Sigmoid colon (tissue), 7 donors: ENCODE data around the gene S100A6. TPM values are rescaled to one million over a fixed set of nuclear protein-coding genes. Genes with fewer than 3 reads are reported as not detected.

Experiments used
- DNase-seq: peaks from one replicate; pipeline ENCODE4 v3.0.0-alpha.2; 2019
- H3K27ac ChIP-seq, 4 donors: fragments of 200-600 bp; sonication (generic); one replicate each; pipeline ENCODE4 v1.5.1; 2016 to 2019; ENCODE audit warnings: mild to moderate bottlenecking in 1 of 4
- H3K27me3 ChIP-seq, 3 donors: fragments of 200-600 bp; sonication (generic); one replicate each; pipeline ENCODE4 v1.5.1; 2019; ENCODE audit warnings: mild to moderate bottlenecking in 1 of 3
- H3K36me3 ChIP-seq, 4 donors: fragments of 200-600 bp; sonication (generic); one replicate each; pipeline ENCODE4 v1.5.1; 2016 to 2019
- H3K4me1 ChIP-seq, 4 donors: fragments of 200-600 bp; sonication (generic); one replicate each; pipeline ENCODE4 v1.5.1; 2017 to 2019
- H3K4me3 ChIP-seq, 4 donors: fragments of 200-600 bp; sonication (generic); one replicate each; pipeline ENCODE4 v1.5.1; 2017 to 2019; ENCODE audit warnings: mild to moderate bottlenecking in 2 of 4, moderate library complexity in 1 of 4
- H3K9me3 ChIP-seq, 4 donors: fragments of 200-600 bp in 3 of 4; sonication (generic) in 3 of 4; one replicate each; pipeline versions ENCODE4 v1.5.1 to v1.6.1; 2013 to 2019
- EP300 ChIP-seq, 4 donors: sonication (generic); formaldehyde crosslinking; IDR thresholded peaks; one replicate each; pipeline ENCODE4 v1.6.1; 2017; ENCODE audit warnings: antibody characterized with exemption in 4 of 4
- POLR2A ChIP-seq, 2 donors: fragments of 450-650 bp; IDR thresholded peaks; one replicate each; pipeline ENCODE4 v1.6.1; 2016; ENCODE audit warnings: antibody characterized with exemption in 2 of 2, mild to moderate bottlenecking in 2 of 2, moderate library complexity in 2 of 2
- POLR2AphosphoS5 ChIP-seq, 4 donors: sonication (generic); formaldehyde crosslinking; IDR thresholded peaks; one replicate each; pipeline ENCODE4 v1.6.1; 2017; ENCODE audit warnings: antibody characterized with exemption in 4 of 4
- WGBS, 2 donors: extraction: QIAGEN DNeasy Blood & Tissue Kit; methylation state at CpG; one replicate each; pipeline ENCODE4 v1.1.7; 2013; 5-methylcytosine and 5-hydroxymethylcytosine counted together
- intact Hi-C: fragments of 100-400 bp; cut with DNase I; formaldehyde crosslinking; loops from one replicate; pipeline ENCODE4 v1.15.1; 2023
- polyA plus RNA-seq, 3 donors: library from polyadenylated mRNA; stranded (reverse); fragments of 200-250 nt; gene quantifications; one replicate each; pipeline ENCODE4 v1.2.3, GENCODE V29; 2013
- total RNA-seq, 4 donors: library from RNA; depleted of rRNA; stranded (reverse); fragments of >200 nt; gene quantifications; one replicate each; pipeline ENCODE4 v1.1.0, GENCODE V29; 2016
- TF ChIP-seq, protein P1 (sequence below), 4 experiments: fragments of 450-650 bp in 3 of 4; fragments of 200-600 bp in 1 of 4; IDR thresholded peaks; one replicate each; pipeline ENCODE4 v1.5.1; 2016 to 2019; ENCODE audit warnings: antibody characterized with exemption in 4 of 4, mild to moderate bottlenecking in 3 of 4, moderate library complexity in 2 of 4
- donor health status: healthy with polysubstance abuse.
- donor health status: Bipolar disorder and iron deficiency.
- donor health status: healthy.

The S100A6 gene
- total and polyA plus RNA-seq, 7 donors = 445 to 7,223 (median 1,159) TPM

GRCh38 chr1:153534925-153535241 lies 908 bp downstream of the S100A6 start:
- peaks cover 0 to 44% (median 38%) of the 10 kb centered on the region in 4 donors for H3K4me1 ChIP-seq
- no peak for DNase-seq
- 56 to 88% methylated on average over 3 of the region's 3 CpGs for WGBS, 2 donors
- peak overlapping the region; percentile 84 to 92 (median 91) for H3K4me3 ChIP-seq
- H3K36me3 ChIP-seq = no peaks in the 10 kb centered on the region
- H3K9me3 ChIP-seq = no peaks in the 10 kb centered on the region
- H3K27ac ChIP-seq = peak overlapping the region; percentile 98 to 99 (median 99)
- intact Hi-C loops = loop anchor here (5.0 kb wide), 1 partner anchor 77 kb away; the partner anchor contains the start of gene S100A16
- TF ChIP-seq, protein P1, sequence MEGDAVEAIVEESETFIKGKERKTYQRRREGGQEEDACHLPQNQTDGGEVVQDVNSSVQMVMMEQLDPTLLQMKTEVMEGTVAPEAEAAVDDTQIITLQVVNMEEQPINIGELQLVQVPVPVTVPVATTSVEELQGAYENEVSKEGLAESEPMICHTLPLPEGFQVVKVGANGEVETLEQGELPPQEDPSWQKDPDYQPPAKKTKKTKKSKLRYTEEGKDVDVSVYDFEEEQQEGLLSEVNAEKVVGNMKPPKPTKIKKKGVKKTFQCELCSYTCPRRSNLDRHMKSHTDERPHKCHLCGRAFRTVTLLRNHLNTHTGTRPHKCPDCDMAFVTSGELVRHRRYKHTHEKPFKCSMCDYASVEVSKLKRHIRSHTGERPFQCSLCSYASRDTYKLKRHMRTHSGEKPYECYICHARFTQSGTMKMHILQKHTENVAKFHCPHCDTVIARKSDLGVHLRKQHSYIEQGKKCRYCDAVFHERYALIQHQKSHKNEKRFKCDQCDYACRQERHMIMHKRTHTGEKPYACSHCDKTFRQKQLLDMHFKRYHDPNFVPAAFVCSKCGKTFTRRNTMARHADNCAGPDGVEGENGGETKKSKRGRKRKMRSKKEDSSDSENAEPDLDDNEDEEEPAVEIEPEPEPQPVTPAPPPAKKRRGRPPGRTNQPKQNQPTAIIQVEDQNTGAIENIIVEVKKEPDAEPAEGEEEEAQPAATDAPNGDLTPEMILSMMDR (IDR thresholded peaks at IDR 0.05) = no peak
- TF ChIP-seq POLR2AphosphoS5 (IDR thresholded peaks at IDR 0.05) = no peak
- no peak for TF ChIP-seq EP300 (IDR thresholded peaks at IDR 0.05)
- TF ChIP-seq POLR2A (IDR thresholded peaks at IDR 0.05) = no peak
- H3K27me3 ChIP-seq = no peaks in the 10 kb centered on the region

- WGBS, 2 donors = 56 to 75% methylated on average over 7 of the region's 7 CpGs
- no peaks in the 10 kb centered on the region for H3K36me3 ChIP-seq
- H3K27me3 ChIP-seq = no peaks in the 10 kb centered on the region
- peak overlapping the region; percentile 98 to 99 (median 99) for H3K27ac ChIP-seq
- peak; percentile 79 for DNase-seq
- peaks cover 0 to 44% (median 38%) of the 10 kb centered on the region in 4 donors for H3K4me1 ChIP-seq
- peak overlapping the region; percentile 84 to 92 (median 91) for H3K4me3 ChIP-seq
- H3K9me3 ChIP-seq = no peaks in the 10 kb centered on the region
- TF ChIP-seq POLR2A (IDR thresholded peaks at IDR 0.05) (no peak), EP300 (IDR thresholded peaks at IDR 0.05) (no peak), POLR2AphosphoS5 (IDR thresholded peaks at IDR 0.05) (no peak)
- TF ChIP-seq, protein P1 (IDR thresholded peaks at IDR 0.05) = no peak
- intact Hi-C loops = loop anchor here (5.0 kb wide), 1 partner anchor 78 kb away; the partner anchor contains the start of gene S100A16
Measured at GRCh38 chr1:153534226-153534924, 1.4 kb downstream of the S100A6 start.

GRCh38 chr1:153533689-153534201 lies 2.0 kb downstream of the S100A6 start:
- WGBS, 2 donors = 14 to 56% methylated on average over 13 of the region's 13 CpGs
- H3K36me3 ChIP-seq = no peaks in the 10 kb centered on the region
- H3K27me3 ChIP-seq = no peaks in the 10 kb centered on the region
- peak; percentile 85 for DNase-seq
- H3K27ac ChIP-seq = peak overlapping the region; percentile 98 to 99 (median 99)
- no peaks in the 10 kb centered on the region for H3K9me3 ChIP-seq
- peaks cover 0 to 44% (median 38%) of the 10 kb centered on the region in 4 donors for H3K4me1 ChIP-seq
- peak in 1 of 4 donors; percentile 44 for TF ChIP-seq EP300 (IDR thresholded peaks at IDR 0.05)
- TF ChIP-seq POLR2A (IDR thresholded peaks at IDR 0.05) = no peak
- TF ChIP-seq POLR2AphosphoS5 (IDR thresholded peaks at IDR 0.05) = peak in 1 of 4 donors; percentile 70
- intact Hi-C loops = loop anchor here (1.0 to 5.0 kb wide), 3 partner anchors 23 to 79 kb away; partner anchors contain the start of gene S100A16
- H3K4me3 ChIP-seq = peak overlapping the region; percentile 84 to 92 (median 91)

- DNase-seq = peak; percentile 96
- intact Hi-C loops = loop anchor here (1.0 to 5.0 kb wide), 3 partner anchors 22 to 79 kb away; partner anchors contain the start of gene S100A16
- no peaks in the 10 kb centered on the region for H3K36me3 ChIP-seq
- H3K27me3 ChIP-seq = no peaks in the 10 kb centered on the region
- H3K27ac ChIP-seq = peak overlapping the region; percentile 98 to 99 (median 99)
- WGBS, 2 donors = 5 to 21% methylated on average over 34 of the region's 34 CpGs
- TF ChIP-seq POLR2AphosphoS5 (IDR thresholded peaks at IDR 0.05) (peak; percentile 28 to 78 (median 68)), POLR2A (IDR thresholded peaks at IDR 0.05) (peak in 1 of 2 donors; percentile 42), EP300 (IDR thresholded peaks at IDR 0.05) (peak in 1 of 4 donors; percentile 23)
- TF ChIP-seq, protein P1 (IDR thresholded peaks at IDR 0.05) = peak; percentile 86 to 98 (median 92)
- H3K4me3 ChIP-seq = peak overlapping the region; percentile 84 to 92 (median 91)
- H3K4me1 ChIP-seq = peaks cover 0 to 44% (median 38%) of the 10 kb centered on the region in 4 donors
- H3K9me3 ChIP-seq = no peaks in the 10 kb centered on the region
Measured at GRCh38 chr1:153532769-153533599, 2.8 kb downstream of the S100A6 start.
